Erythroblast (primary cell): Measurements from ENCODE around the gene MTMR8.

Experiments used
- GATA1 ChIP-seq: IDR thresholded peaks from 2 replicates; pipeline ENCODE4 v1.6.1; 2011; ENCODE audit warnings: low read depth, mild to moderate bottlenecking, control low read depth, low read length, moderate library complexity
- POLR2A ChIP-seq: IDR thresholded peaks from 2 replicates; pipeline ENCODE4 v1.6.1; 2011; ENCODE audit warnings: mild to moderate bottlenecking, low read length

DNA sequence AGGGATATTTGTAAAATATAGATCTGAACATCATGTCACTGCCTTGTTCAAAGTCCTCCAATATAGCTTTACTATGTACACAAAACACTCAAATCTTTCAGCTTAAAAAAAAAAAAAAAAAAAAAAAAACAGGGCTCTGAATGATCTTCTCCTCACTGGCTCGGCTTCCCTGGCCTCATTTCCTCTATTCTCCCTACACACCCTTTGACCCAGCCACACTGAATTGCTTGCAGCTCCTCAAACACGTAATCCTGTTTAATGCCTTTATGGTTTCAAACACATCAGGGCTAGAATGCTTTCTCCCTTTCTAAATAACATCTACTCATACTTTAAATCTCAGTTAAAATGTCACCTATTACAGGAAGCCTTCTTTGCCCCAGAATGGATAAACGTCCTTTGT is 60.8 kb downstream of the MTMR8 start:
- TF ChIP-seq POLR2A (no peak), GATA1 (no peak)
